Hepatocyte (in vitro differentiated cells): Measurements from ENCODE around the gene CNNM2. TPM values are rescaled to one million over a fixed set of nuclear protein-coding genes. Genes with fewer than 3 reads are reported as not detected.

Source experiments
- DNase-seq: peaks from one replicate; pipeline ENCODE4 v3.0.0-alpha.2; 2016; ENCODE audit warnings: low spot score
- H2AFZ ChIP-seq: fragments of 200-600 bp; sonication (generic); 2 replicates; pipeline ENCODE4 v1.6.0; 2016; ENCODE audit warnings: antibody characterized with exemption, mild to moderate bottlenecking
- H3K27ac ChIP-seq: fragments of 200-600 bp; sonication (generic); 2 replicates; pipeline ENCODE4 v1.5.1; 2016; ENCODE audit warnings: mild to moderate bottlenecking
- H3K27me3 ChIP-seq: fragments of 200-600 bp; sonication (generic); 2 replicates; pipeline ENCODE4 v1.6.1; 2016
- H3K36me3 ChIP-seq: fragments of 200-600 bp; sonication (generic); replicated peaks from 2 replicates; pipeline ENCODE4 v1.5.1; 2016; ENCODE audit warnings: low read depth; ENCODE audit not compliant: insufficient read depth
- H3K4me1 ChIP-seq: fragments of 200-600 bp; sonication (generic); 2 replicates; pipeline ENCODE4 v1.5.1; 2016; ENCODE audit warnings: mild to moderate bottlenecking, moderate library complexity; ENCODE audit not compliant: insufficient read depth
- H3K4me2 ChIP-seq: fragments of 200-600 bp; sonication (generic); 2 replicates; pipeline ENCODE4 v1.6.0; 2016
- H3K4me3 ChIP-seq: fragments of 200-600 bp; sonication (generic); 2 replicates; pipeline ENCODE4 v1.5.1; 2016; ENCODE audit warnings: mild to moderate bottlenecking
- H3K79me2 ChIP-seq: fragments of 200-600 bp; sonication (generic); 2 replicates; pipeline ENCODE4 v1.6.0; 2017; ENCODE audit warnings: mild to moderate bottlenecking
- H3K9me2 ChIP-seq: fragments of 200-600 bp; sonication (generic); replicated peaks from 2 replicates; pipeline ENCODE4 v1.6.0; 2017; ENCODE audit warnings: mild to moderate bottlenecking; ENCODE audit not compliant: insufficient read depth
- H3K9me3 ChIP-seq: fragments of 200-600 bp; sonication (generic); 2 replicates; pipeline ENCODE4 v1.5.1; 2016; ENCODE audit warnings: low read depth, mild to moderate bottlenecking
- H4K20me1 ChIP-seq: fragments of 200-600 bp; sonication (generic); 2 replicates; pipeline ENCODE4 v1.6.0; 2016; ENCODE audit warnings: mild to moderate bottlenecking; ENCODE audit not compliant: insufficient read depth, poor library complexity, severe bottlenecking
- CTCF ChIP-seq: fragments of 200-600 bp; sonication (generic); IDR thresholded peaks from 2 replicates; pipeline ENCODE4 v1.5.1; 2016; ENCODE audit warnings: antibody characterized with exemption, mild to moderate bottlenecking; ENCODE audit not compliant: poor library complexity
- EZH2 ChIP-seq: fragments of 200-600 bp; sonication (generic); IDR thresholded peaks from 2 replicates; pipeline ENCODE4 v1.6.1; 2016; ENCODE audit warnings: antibody characterized with exemption, mild to moderate bottlenecking, borderline replicate concordance
- EZH2phosphoT487 ChIP-seq: fragments of 200-600 bp; sonication (generic); IDR thresholded peaks from one replicate; pipeline ENCODE4 v1.6.1; 2018; ENCODE audit warnings: antibody characterized with exemption, mild to moderate bottlenecking, low read depth, moderate library complexity; ENCODE audit not compliant: unreplicated experiment, severe bottlenecking
- WGBS: methylation state at CpG from one replicate; pipeline ENCODE4 v1.1.6; 2016; ENCODE audit warnings: low lambda C conversion rate; ENCODE audit errors: missing lambda C conversion rate; 5-methylcytosine and 5-hydroxymethylcytosine counted together
- polyA plus RNA-seq: library from polyadenylated mRNA; unstranded; fragments of >200 nt; fragmentation: Nextera tagmentation; extraction: Ambion mirVana; gene quantifications from 2 replicates; pipeline ENCODE4 v1.2.1, GENCODE V29; 2016
- total RNA-seq: library from RNA; depleted of rRNA; stranded (reverse); fragments of >200 nt; gene quantifications from 2 replicates; pipeline ENCODE4 v1.2.3, GENCODE V29; 2014

The CNNM2 gene
- total and polyA plus RNA-seq, 2 experiments from 2014 or later: 6.8 to 9.8 TPM

GRCh38 chr10:103120977-103121735 is 203.1 kb downstream of the CNNM2 start:
- H3K36me3 ChIP-seq: no peaks in the 10 kb centered on the region
- H3K4me1 ChIP-seq: peaks cover 16% of the 10 kb centered on the region
- peaks cover 32% of the 10 kb centered on the region for H3K79me2 ChIP-seq
- H3K27me3 ChIP-seq: no peaks in the 10 kb centered on the region
- H3K4me3 ChIP-seq: no peak overlapping the region
- DNase-seq: peak; percentile 10
- H3K9me3 ChIP-seq: no peaks in the 10 kb centered on the region
- H4K20me1 ChIP-seq: peaks cover 8% of the 10 kb centered on the region
- peak overlapping the region; percentile 32 for H3K4me2 ChIP-seq
- no peak for TF ChIP-seq EZH2phosphoT487
- no peak for TF ChIP-seq EZH2
- TF ChIP-seq CTCF: no peak
- H3K27ac ChIP-seq: no peak overlapping the region
- no peak overlapping the region for H2AFZ ChIP-seq
- 38% methylated on average over 2 of the region's 2 CpGs for WGBS
- no peaks in the 10 kb centered on the region for H3K9me2 ChIP-seq

GRCh38 chr10:103123282-103124024 is 205.4 kb downstream of the CNNM2 start:
- H3K4me2 ChIP-seq: no peak overlapping the region
- DNase-seq: no peak
- no peaks in the 10 kb centered on the region for H3K9me3 ChIP-seq
- no peaks in the 10 kb centered on the region for H3K9me2 ChIP-seq
- TF ChIP-seq EZH2phosphoT487: no peak
- no peak for TF ChIP-seq EZH2
- TF ChIP-seq CTCF: no peak
- peaks cover 18% of the 10 kb centered on the region for H3K4me1 ChIP-seq
- H3K27me3 ChIP-seq: no peaks in the 10 kb centered on the region
- no peak overlapping the region for H3K27ac ChIP-seq
- no peak overlapping the region for H2AFZ ChIP-seq
- no peak overlapping the region for H3K4me3 ChIP-seq
- H3K36me3 ChIP-seq: no peaks in the 10 kb centered on the region
- peaks cover 15% of the 10 kb centered on the region for H3K79me2 ChIP-seq
- WGBS: 83% methylated on average over 7 of the region's 7 CpGs
- H4K20me1 ChIP-seq: peaks cover 5% of the 10 kb centered on the region

GRCh38 chr10:103124420-103125096 is 206.5 kb downstream of the CNNM2 start:
- Histone ChIP-seq H3K4me1 (peaks cover 18% of the 10 kb centered on the region), H3K4me2 (no peak overlapping the region), H3K36me3 (no peaks in the 10 kb centered on the region), H3K79me2 (peaks cover 12% of the 10 kb centered on the region), H2AFZ (no peak overlapping the region), H3K4me3 (no peak overlapping the region), H3K9me3 (no peaks in the 10 kb centered on the region), H3K27ac (no peak overlapping the region), H4K20me1 (peaks cover 5% of the 10 kb centered on the region), H3K27me3 (no peaks in the 10 kb centered on the region), H3K9me2 (no peaks in the 10 kb centered on the region)
- DNase-seq: no peak
- over 99% methylated on average over 4 of the region's 4 CpGs for WGBS
- no peak for TF ChIP-seq EZH2phosphoT487
- no peak for TF ChIP-seq CTCF
- no peak for TF ChIP-seq EZH2
